Measurements from ENCODE around the gene ZEB2. TPM values are rescaled to one million over a fixed set of nuclear protein-coding genes. Genes with fewer than 3 reads are reported as not detected.

Gene ZEB2
- total and polyA plus RNA-seq, 2 of the 13 experiments (the other 11 are each of a cell fraction or from before 2014, with no cell fraction given) = 0.07 TPM; not detected in 1

- no peaks in the 10 kb centered on the region for H3K36me3 ChIP-seq (replicated peaks in 1 of 2; ENCODE audit: control insufficient read depth in 1 of 2, insufficient read depth in 2 of 2, low read length in 2 of 2)
- no peaks in the 10 kb centered on the region for H4K20me1 ChIP-seq (ENCODE audit: insufficient read depth, low read length)
- WGBS (ENCODE audit: low lambda C conversion rate) = 29% methylated on average over 4 of the region's 4 CpGs
- no peak overlapping the region for H3K9ac ChIP-seq (ENCODE audit: insufficient read depth, low read depth, low read length)
- CTCF ChIA-PET (ENCODE audit: low intra/inter-chr PET ratio, low total read pairs) = no interaction called here
- ATAC-seq (no peak), DNase-seq (ENCODE audit: low spot score) (no peak), FAIRE-seq (no peak)
- H3K27me3 ChIP-seq (ENCODE audit: control insufficient read depth in 1 of 2, insufficient read depth in 2 of 2, low read length in 2 of 2) = no peaks in the 10 kb centered on the region
- H3K4me3 ChIP-seq (replicated peaks in 1 of 3; ENCODE audit: insufficient read depth in 1 of 3, low read depth in 2 of 3, low read length in 3 of 3) = no peak overlapping the region
- no TSS peak for BruUV-seq (replicated peaks)
- intact Hi-C loops (cut with micrococcal nuclease; ENCODE audit: unreplicated experiment) (no loop called here), in situ Hi-C loops (cut with HindIII; ENCODE audit: extremely low pct_ligation_motif_present, low pct_unique_long_range_greater_than_20kb) (no loop called here)
- no peaks in the 10 kb centered on the region for H3K4me1 ChIP-seq (ENCODE audit: insufficient read depth, low read length)
- no peak overlapping the region for H3K4me2 ChIP-seq (ENCODE audit: low read depth, low read length)
- no peak for TF ChIP-seq ZMAT3 (CRISPR knock-in tag; conservative IDR thresholded peaks at IDR 0.05)
- peak; percentile 39; the same call in 1 of the 2 replicates for TF ChIP-seq MAFF (IDR thresholded peaks at IDR 0.05; ENCODE audit: low read depth, low read length)
- peak; percentile 48 to 52 for TF ChIP-seq MAFK (conservative IDR thresholded peaks at IDR 0.05 in 1 of 2, IDR thresholded peaks at IDR 0.05 in 1 of 2; ENCODE audit: low read length in 2 of 2)
- POLR2A ChIA-PET = no interaction called here
- no peak overlapping the region for H3K27ac ChIP-seq (ENCODE audit: extremely low read length, insufficient read depth, low read length)
- H3K79me2 ChIP-seq (ENCODE audit: insufficient read depth, low read length) = no peaks in the 10 kb centered on the region
- no peaks in the 10 kb centered on the region for H3K9me3 ChIP-seq (ENCODE audit: low read length)
- H2AFZ ChIP-seq (ENCODE audit: low read length) = no peak overlapping the region
Measured at GRCh38 chr2:144358979-144359541, 160.9 kb downstream of the ZEB2 start.

GRCh38 chr2:144358374-144358964 is 161.4 kb downstream of the ZEB2 start:
- no peaks in the 10 kb centered on the region for H3K9me3 ChIP-seq (ENCODE audit: low read length)
- H3K4me2 ChIP-seq (ENCODE audit: low read depth, low read length) = no peak overlapping the region
- no peaks in the 10 kb centered on the region for H3K79me2 ChIP-seq (ENCODE audit: insufficient read depth, low read length)
- H3K27ac ChIP-seq (ENCODE audit: extremely low read length, insufficient read depth, low read length) = no peak overlapping the region
- ChIA-PET POLR2A (no interaction called here), CTCF (ENCODE audit: low intra/inter-chr PET ratio, low total read pairs) (no interaction called here)
- no peak for FAIRE-seq
- intact Hi-C loops (cut with micrococcal nuclease; ENCODE audit: unreplicated experiment) (no loop called here), in situ Hi-C loops (cut with HindIII; ENCODE audit: extremely low pct_ligation_motif_present, low pct_unique_long_range_greater_than_20kb) (no loop called here)
- no peak overlapping the region for H2AFZ ChIP-seq (ENCODE audit: low read length)
- DNase-seq (ENCODE audit: low spot score) = no peak
- no peaks in the 10 kb centered on the region for H3K27me3 ChIP-seq (ENCODE audit: control insufficient read depth in 1 of 2, insufficient read depth in 2 of 2, low read length in 2 of 2)
- 5% methylated on average over 3 of the region's 3 CpGs for WGBS (ENCODE audit: low lambda C conversion rate)
- no peaks in the 10 kb centered on the region for H3K36me3 ChIP-seq (replicated peaks in 1 of 2; ENCODE audit: control insufficient read depth in 1 of 2, insufficient read depth in 2 of 2, low read length in 2 of 2)
- H3K4me1 ChIP-seq (ENCODE audit: insufficient read depth, low read length) = no peaks in the 10 kb centered on the region
- H3K4me3 ChIP-seq (replicated peaks in 1 of 3; ENCODE audit: insufficient read depth in 1 of 3, low read depth in 2 of 3, low read length in 3 of 3) = no peak overlapping the region
- no peak overlapping the region for H3K9ac ChIP-seq (ENCODE audit: insufficient read depth, low read depth, low read length)
- no peak for ATAC-seq
- no TSS peak for BruUV-seq (replicated peaks)
- H4K20me1 ChIP-seq (ENCODE audit: insufficient read depth, low read length) = no peaks in the 10 kb centered on the region
- TF ChIP-seq HES4 (CRISPR knock-in tag; IDR thresholded peaks at IDR 0.05; ENCODE audit: borderline replicate concordance) = no peak
- no peak for TF ChIP-seq ZFX (CRISPR knock-in tag; IDR thresholded peaks at IDR 0.05; ENCODE audit: low read depth)
- no peak for TF ChIP-seq RNF2 (conservative IDR thresholded peaks at IDR 0.05; ENCODE audit: low read depth)
- TF ChIP-seq REL (CRISPR knock-in tag; conservative IDR thresholded peaks at IDR 0.05) = no peak
- no peak for TF ChIP-seq NBN (conservative IDR thresholded peaks at IDR 0.05)
- TF ChIP-seq ZNF143 (CRISPR knock-in tag; IDR thresholded peaks at IDR 0.05) = no peak
- TF ChIP-seq TBX2 (CRISPR knock-in tag; IDR thresholded peaks at IDR 0.05; ENCODE audit: borderline replicate concordance) = no peak
- TF ChIP-seq ZNF781 (CRISPR knock-in tag; IDR thresholded peaks at IDR 0.05; ENCODE audit: borderline replicate concordance, not compliant biosample characterization) = no peak
- no peak for TF ChIP-seq AHDC1 (CRISPR knock-in tag; IDR thresholded peaks at IDR 0.05; ENCODE audit: borderline replicate concordance)
- TF ChIP-seq ZC3H4 (CRISPR knock-in tag; IDR thresholded peaks at IDR 0.05; ENCODE audit: borderline replicate concordance) = no peak
- TF ChIP-seq ZNF614 (CRISPR knock-in tag; IDR thresholded peaks at IDR 0.05; ENCODE audit: borderline replicate concordance) = no peak

All from HepG2 (cell line).